ENCODE data around the gene MVB12B.

DNA sequence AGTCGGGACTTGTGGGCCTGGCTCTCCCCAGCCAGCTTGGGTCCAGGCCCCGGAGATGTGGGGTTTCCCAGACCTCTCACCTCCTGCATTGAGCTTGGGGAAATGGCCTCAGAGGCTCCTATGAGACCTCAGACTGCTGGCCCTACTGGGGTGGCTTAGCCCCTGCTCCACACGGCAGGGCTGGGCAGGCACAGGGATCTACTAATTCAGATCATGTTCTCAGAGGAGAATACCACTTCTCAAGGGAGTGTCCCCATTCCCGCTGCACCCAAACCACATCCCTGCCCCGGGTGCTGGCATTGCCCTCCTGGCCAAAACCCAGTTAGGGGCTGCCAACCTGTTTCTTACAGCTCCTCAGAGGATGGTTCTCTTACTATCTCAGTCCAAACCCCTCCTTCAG lies 205.0 kb downstream of the MVB12B start:
- TF ChIP-seq, protein P1, sequence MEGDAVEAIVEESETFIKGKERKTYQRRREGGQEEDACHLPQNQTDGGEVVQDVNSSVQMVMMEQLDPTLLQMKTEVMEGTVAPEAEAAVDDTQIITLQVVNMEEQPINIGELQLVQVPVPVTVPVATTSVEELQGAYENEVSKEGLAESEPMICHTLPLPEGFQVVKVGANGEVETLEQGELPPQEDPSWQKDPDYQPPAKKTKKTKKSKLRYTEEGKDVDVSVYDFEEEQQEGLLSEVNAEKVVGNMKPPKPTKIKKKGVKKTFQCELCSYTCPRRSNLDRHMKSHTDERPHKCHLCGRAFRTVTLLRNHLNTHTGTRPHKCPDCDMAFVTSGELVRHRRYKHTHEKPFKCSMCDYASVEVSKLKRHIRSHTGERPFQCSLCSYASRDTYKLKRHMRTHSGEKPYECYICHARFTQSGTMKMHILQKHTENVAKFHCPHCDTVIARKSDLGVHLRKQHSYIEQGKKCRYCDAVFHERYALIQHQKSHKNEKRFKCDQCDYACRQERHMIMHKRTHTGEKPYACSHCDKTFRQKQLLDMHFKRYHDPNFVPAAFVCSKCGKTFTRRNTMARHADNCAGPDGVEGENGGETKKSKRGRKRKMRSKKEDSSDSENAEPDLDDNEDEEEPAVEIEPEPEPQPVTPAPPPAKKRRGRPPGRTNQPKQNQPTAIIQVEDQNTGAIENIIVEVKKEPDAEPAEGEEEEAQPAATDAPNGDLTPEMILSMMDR (IDR thresholded peaks at IDR 0.05), result no peak
- no peak for TF ChIP-seq POLR2A (IDR thresholded peaks at IDR 0.05)
